Islet precursor cell (in vitro differentiated cells): ENCODE measurements around the gene ERGIC1.
A peak's percentile ranks its signal among the peaks of the same experiment; 100 is the strongest.

Source experiments
- DNase-seq: peaks from one replicate; pipeline ENCODE4 v3.0.0-alpha.2; 2018

Gene ERGIC1

GRCh38 chr5:172866802-172867748 lies 33.0 kb downstream of the ERGIC1 start:
- DNase-seq, result no peak

- no peak for DNase-seq
Measured at GRCh38 chr5:172867761-172868435, 33.8 kb downstream of the ERGIC1 start.

- no peak for DNase-seq
Measured at GRCh38 chr5:172868436-172868923, 34.4 kb downstream of the ERGIC1 start.

GRCh38 chr5:172868924-172869591 lies 35.0 kb downstream of the ERGIC1 start:
- peak; percentile 73 for DNase-seq

- no peak for DNase-seq
Measured at GRCh38 chr5:172869691-172870090, 35.6 kb downstream of the ERGIC1 start.

GRCh38 chr5:172870291-172870714 lies 36.3 kb downstream of the ERGIC1 start:
- DNase-seq, result no peak

- peak; percentile 84 for DNase-seq
Measured at GRCh38 chr5:172870715-172871461, 36.8 kb downstream of the ERGIC1 start.

GRCh38 chr5:172871536-172871935 lies 37.5 kb downstream of the ERGIC1 start:
- DNase-seq, result no peak

GRCh38 chr5:172871982-172872381 lies 37.9 kb downstream of the ERGIC1 start:
- DNase-seq, result no peak

- DNase-seq, result no peak
Measured at GRCh38 chr5:172872997-172873491, 39.0 kb downstream of the ERGIC1 start.

GRCh38 chr5:172873513-172873912 lies 39.5 kb downstream of the ERGIC1 start:
- DNase-seq, result no peak

GRCh38 chr5:172874647-172875504 lies 40.8 kb downstream of the ERGIC1 start:
- DNase-seq, result no peak

GRCh38 chr5:172875505-172876279 lies 41.6 kb downstream of the ERGIC1 start:
- DNase-seq, result no peak

GRCh38 chr5:172876578-172876977 lies 42.5 kb downstream of the ERGIC1 start:
- DNase-seq, result no peak

- DNase-seq, result no peak
Measured at GRCh38 chr5:172877466-172878260, 43.6 kb downstream of the ERGIC1 start.

- no peak for DNase-seq
Measured at GRCh38 chr5:172878585-172878932, 44.5 kb downstream of the ERGIC1 start.

GRCh38 chr5:172878933-172879752 lies 45.1 kb downstream of the ERGIC1 start:
- DNase-seq, result no peak

- DNase-seq, result peak; percentile 85
Measured at GRCh38 chr5:172881691-172882370, 47.8 kb downstream of the ERGIC1 start.
